NT2/D1 (cell line): ENCODE measurements around the gene RASD2.

Experiments
- SUZ12 ChIP-seq: IDR thresholded peaks from 2 replicates; pipeline ENCODE4 v1.6.1; 2011; ENCODE audit not compliant: insufficient read length, insufficient read depth; ENCODE audit errors: extremely low read depth
- YY1 ChIP-seq: IDR thresholded peaks from 2 replicates; pipeline ENCODE4 v1.6.1; 2011; ENCODE audit not compliant: insufficient read length, insufficient read depth
- ZNF274 ChIP-seq: IDR thresholded peaks from 2 replicates; pipeline ENCODE4 v1.6.1; 2011; ENCODE audit warnings: mild to moderate bottlenecking, low read depth, low read length

DNA sequence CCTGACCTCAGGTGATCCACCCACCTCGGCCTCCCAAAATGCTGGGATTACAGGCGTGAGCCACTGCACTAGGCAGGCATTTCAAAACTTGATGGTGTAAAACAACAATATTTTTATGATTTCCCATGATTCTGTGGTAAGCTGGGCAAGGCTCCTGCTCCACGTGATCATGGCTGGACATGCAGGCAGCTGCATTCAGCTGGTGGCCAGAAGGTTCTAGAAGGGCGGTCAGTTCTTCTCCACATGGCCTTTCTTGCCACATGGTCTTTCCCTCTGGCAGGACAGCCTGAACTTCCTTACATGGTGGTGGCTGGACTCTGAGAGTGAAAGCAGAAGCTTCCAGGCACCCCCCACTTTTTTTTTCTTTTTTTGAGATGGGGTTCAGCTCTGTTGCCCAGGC is 9.9 kb upstream of the RASD2 start:
- TF ChIP-seq YY1: no peak
- no peak for TF ChIP-seq ZNF274
- TF ChIP-seq SUZ12: no peak
